RWPE1 (cell line): ENCODE results near the gene ADGRL3.
"Not testable (repeated sequence)": the region's sequence is repeated elsewhere in the genome, so short reads cannot be mapped to it uniquely, and the experiment has no call there.

Experiments used
- CTCF ChIA-PET: fragments of 350-600 bp; sonication (Branson Sonifier 250); formaldehyde crosslinking; extraction: SDS; loops from one replicate; lab custom pipeline; 2021; lab: Yijun Ruan, JAX
- POLR2A ChIA-PET: fragments of 400-600 bp; formaldehyde crosslinking; extraction: SDS; loops from one replicate; lab custom pipeline; 2020; ENCODE audit warnings: antibody characterized with exemption; ENCODE audit not compliant: low non-redundant PET; lab: Yijun Ruan, JAX
- DNase-seq: peaks from one replicate; pipeline ENCODE4 v3.0.0; 2012; ENCODE audit warnings: low spot score
- H3K27ac ChIP-seq: fragments of 450-650 bp; 2 replicates; pipeline ENCODE4 v1.5.1; 2017
- CTCF ChIP-seq: fragments of 450-650 bp; conservative IDR thresholded peaks from 2 replicates; pipeline ENCODE4 v1.5.1; 2017; ENCODE audit warnings: low read depth, mild to moderate bottlenecking

ADGRL3 gene

DNA sequence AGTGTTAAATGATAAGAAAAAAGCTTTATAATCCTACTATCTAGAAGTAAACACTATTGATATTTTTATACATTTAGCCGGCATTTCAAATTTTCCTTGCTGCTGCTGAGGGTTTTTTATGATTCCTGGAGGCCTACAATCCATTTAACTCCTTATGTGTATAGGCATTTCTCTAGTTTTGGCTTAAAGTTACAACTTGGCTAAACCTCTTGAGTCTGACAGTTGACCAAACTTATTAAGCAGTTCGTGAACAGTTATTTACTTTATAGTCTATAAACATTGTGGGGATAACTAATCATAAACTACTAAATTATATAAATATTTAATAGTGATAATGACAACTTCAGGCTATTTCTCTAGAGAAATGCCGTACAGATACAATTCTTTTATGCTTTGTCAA is 141.9 kb downstream of the ADGRL3 start:
- no peak for DNase-seq
- no peak for TF ChIP-seq CTCF
- ChIA-PET POLR2A (no interaction called here), CTCF (interaction anchor here (1.0 kb wide), 1 partner anchor 12 kb away, joined by 4 read pairs; no protein-coding TSS in a partner anchor)
- H3K27ac ChIP-seq = no peak overlapping the region

DNA sequence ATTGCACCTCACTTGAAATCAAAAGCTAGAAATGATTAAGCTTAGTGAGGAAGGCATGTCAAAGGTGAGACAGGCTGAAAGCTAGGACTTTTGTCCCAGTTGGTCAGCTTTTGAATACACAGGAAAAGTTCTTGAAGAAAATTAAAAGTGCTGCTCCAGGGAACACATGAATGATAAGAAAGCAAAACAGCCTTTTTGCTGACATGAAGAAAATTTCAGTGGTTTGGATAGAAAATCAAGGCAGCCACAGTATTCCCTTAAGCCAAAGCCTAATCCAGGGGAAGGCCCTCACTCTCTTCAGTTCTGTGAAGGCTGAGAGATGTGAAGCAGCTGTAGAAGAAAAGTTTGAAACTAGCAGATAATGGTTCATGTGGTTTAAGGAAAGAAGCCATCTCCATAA is 150.8 kb downstream of the ADGRL3 start:
- H3K27ac ChIP-seq = no peak overlapping the region
- TF ChIP-seq CTCF = no peak
- ChIA-PET CTCF (no interaction called here), POLR2A (no interaction called here)
- DNase-seq = no peak

GRCh38 chr4:61356696-61357095 is 156.6 kb downstream of the ADGRL3 start:
- ChIA-PET POLR2A (no interaction called here), CTCF (no interaction called here)
- no peak for TF ChIP-seq CTCF
- no peak for DNase-seq
- no peak overlapping the region for H3K27ac ChIP-seq

- DNase-seq = no peak
- H3K27ac ChIP-seq = no peak overlapping the region
- ChIA-PET POLR2A (no interaction called here), CTCF (interaction anchor here (0.7 kb wide), 1 partner anchor 28 kb away, joined by 7 read pairs; no protein-coding TSS in a partner anchor)
- no peak for TF ChIP-seq CTCF
Observed at GRCh38 chr4:61359301-61359700, 159.2 kb downstream of the ADGRL3 start.

DNA sequence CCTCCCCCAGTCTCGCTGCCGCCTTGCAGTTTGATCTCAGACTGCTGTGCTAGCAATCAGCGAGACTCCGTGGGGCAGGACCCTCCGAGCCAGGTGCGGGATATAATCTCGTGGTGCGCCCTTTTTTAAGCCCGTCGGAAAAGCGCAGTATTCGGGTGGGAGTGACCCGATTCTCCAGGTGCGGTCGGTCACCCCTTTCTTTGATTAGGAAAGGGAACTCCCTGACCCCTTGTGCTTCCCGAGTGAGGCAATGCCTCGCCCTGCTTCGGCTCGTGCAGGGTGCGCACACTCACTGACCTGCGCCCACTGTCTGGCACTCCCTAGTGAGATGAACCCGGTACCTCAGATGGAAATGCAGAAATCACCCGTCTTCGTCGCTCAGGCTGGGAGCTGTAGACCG is 172.7 kb downstream of the ADGRL3 start:
- CTCF ChIA-PET, POLR2A ChIA-PET, H3K27ac ChIP-seq, DNase-seq: not testable (repeated sequence)

GRCh38 chr4:61373901-61374440 is 173.8 kb downstream of the ADGRL3 start:
- ChIA-PET CTCF (interaction anchor here (0.5 kb wide), 1 partner anchor 25 kb away, joined by 3 read pairs; no protein-coding TSS in a partner anchor), POLR2A (no interaction called here)
- DNase-seq = peak; percentile 80
- TF ChIP-seq CTCF = no peak
- H3K27ac ChIP-seq = no peak overlapping the region

GRCh38 chr4:61374447-61374891 is 174.3 kb downstream of the ADGRL3 start:
- POLR2A ChIA-PET = no interaction called here

More at GRCh38 chr4:61374447-61374891, 174.3 kb downstream of the ADGRL3 start:
- H3K27ac ChIP-seq = no peak overlapping the region
- CTCF ChIA-PET = interaction anchor here (0.5 to 0.7 kb wide), 3 partner anchors 25 to 764 kb away, joined by 3 to 6 read pairs (median 3); no protein-coding TSS in a partner anchor
- TF ChIP-seq CTCF = no peak
- DNase-seq = no peak
